ENCODE data around the gene SHISAL2A.

The SHISAL2A gene

GRCh38 chr1:52640697-52641096 is 7.7 kb downstream of the SHISAL2A start:
- TF ChIP-seq CTCF (IDR thresholded peaks at IDR 0.05; ENCODE audit: insufficient read depth, low read depth, low read length, missing control alignments), result no peak
- no peak for DNase-seq (ENCODE audit: low read depth)
- no peak overlapping the region for H3K4me3 ChIP-seq (ENCODE audit: low read depth, low read length)

GRCh38 chr1:52641307-52641706 is 8.3 kb downstream of the SHISAL2A start:
- peak; percentile 35 for DNase-seq (ENCODE audit: low read depth)
- TF ChIP-seq CTCF (IDR thresholded peaks at IDR 0.05; ENCODE audit: insufficient read depth, low read depth, low read length, missing control alignments), result no peak
- no peak overlapping the region for H3K4me3 ChIP-seq (ENCODE audit: low read depth, low read length)

GRCh38 chr1:52645261-52645660 is 12.3 kb downstream of the SHISAL2A start:
- no peak for TF ChIP-seq CTCF (IDR thresholded peaks at IDR 0.05; ENCODE audit: insufficient read depth, low read depth, low read length, missing control alignments)
- no peak overlapping the region for H3K4me3 ChIP-seq (ENCODE audit: low read depth, low read length)
- no peak for DNase-seq (ENCODE audit: low read depth)

- no peak for TF ChIP-seq CTCF (IDR thresholded peaks at IDR 0.05; ENCODE audit: insufficient read depth, low read depth, low read length, missing control alignments)
- DNase-seq (ENCODE audit: low read depth), result no peak
- H3K4me3 ChIP-seq (ENCODE audit: low read depth, low read length), result no peak overlapping the region
These were observed 18.9 kb downstream of the SHISAL2A start for GRCh38 chr1:52651904-52652303.

- TF ChIP-seq CTCF (IDR thresholded peaks at IDR 0.05; ENCODE audit: insufficient read depth, low read depth, low read length, missing control alignments), result no peak
- H3K4me3 ChIP-seq (ENCODE audit: low read depth, low read length), result no peak overlapping the region
- no peak for DNase-seq (ENCODE audit: low read depth)
These were observed 20.4 kb downstream of the SHISAL2A start for GRCh38 chr1:52653207-52653849.

GRCh38 chr1:52654063-52654462 is 21.1 kb downstream of the SHISAL2A start:
- no peak for TF ChIP-seq CTCF (IDR thresholded peaks at IDR 0.05; ENCODE audit: insufficient read depth, low read depth, low read length, missing control alignments)
- DNase-seq (ENCODE audit: low read depth), result no peak
- H3K4me3 ChIP-seq (ENCODE audit: low read depth, low read length), result no peak overlapping the region

- no peak for TF ChIP-seq CTCF (IDR thresholded peaks at IDR 0.05; ENCODE audit: insufficient read depth, low read depth, low read length, missing control alignments)
- H3K4me3 ChIP-seq (ENCODE audit: low read depth, low read length), result no peak overlapping the region
- DNase-seq (ENCODE audit: low read depth), result no peak
These were observed 24.7 kb downstream of the SHISAL2A start for GRCh38 chr1:52657702-52658101.
